ENCODE data around the gene RAB11FIP2. TPM values are rescaled to one million over a fixed set of nuclear protein-coding genes. Genes with fewer than 3 reads are reported as not detected.

The RAB11FIP2 gene
- total RNA-seq, 4 donors from 2014 or later, result 29.6 to 57.2 (median 44.1) TPM

GRCh38 chr10:118033905-118034304, 12.8 kb downstream of the RAB11FIP2 start:
- TF ChIP-seq, protein P1, sequence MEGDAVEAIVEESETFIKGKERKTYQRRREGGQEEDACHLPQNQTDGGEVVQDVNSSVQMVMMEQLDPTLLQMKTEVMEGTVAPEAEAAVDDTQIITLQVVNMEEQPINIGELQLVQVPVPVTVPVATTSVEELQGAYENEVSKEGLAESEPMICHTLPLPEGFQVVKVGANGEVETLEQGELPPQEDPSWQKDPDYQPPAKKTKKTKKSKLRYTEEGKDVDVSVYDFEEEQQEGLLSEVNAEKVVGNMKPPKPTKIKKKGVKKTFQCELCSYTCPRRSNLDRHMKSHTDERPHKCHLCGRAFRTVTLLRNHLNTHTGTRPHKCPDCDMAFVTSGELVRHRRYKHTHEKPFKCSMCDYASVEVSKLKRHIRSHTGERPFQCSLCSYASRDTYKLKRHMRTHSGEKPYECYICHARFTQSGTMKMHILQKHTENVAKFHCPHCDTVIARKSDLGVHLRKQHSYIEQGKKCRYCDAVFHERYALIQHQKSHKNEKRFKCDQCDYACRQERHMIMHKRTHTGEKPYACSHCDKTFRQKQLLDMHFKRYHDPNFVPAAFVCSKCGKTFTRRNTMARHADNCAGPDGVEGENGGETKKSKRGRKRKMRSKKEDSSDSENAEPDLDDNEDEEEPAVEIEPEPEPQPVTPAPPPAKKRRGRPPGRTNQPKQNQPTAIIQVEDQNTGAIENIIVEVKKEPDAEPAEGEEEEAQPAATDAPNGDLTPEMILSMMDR (IDR thresholded peaks at IDR 0.05; ENCODE audit: low read depth), result no peak

- TF ChIP-seq, protein P1 (IDR thresholded peaks at IDR 0.05; ENCODE audit: low read depth), result no peak
Observed at GRCh38 chr10:118032564-118032963, 14.2 kb downstream of the RAB11FIP2 start.

DNA sequence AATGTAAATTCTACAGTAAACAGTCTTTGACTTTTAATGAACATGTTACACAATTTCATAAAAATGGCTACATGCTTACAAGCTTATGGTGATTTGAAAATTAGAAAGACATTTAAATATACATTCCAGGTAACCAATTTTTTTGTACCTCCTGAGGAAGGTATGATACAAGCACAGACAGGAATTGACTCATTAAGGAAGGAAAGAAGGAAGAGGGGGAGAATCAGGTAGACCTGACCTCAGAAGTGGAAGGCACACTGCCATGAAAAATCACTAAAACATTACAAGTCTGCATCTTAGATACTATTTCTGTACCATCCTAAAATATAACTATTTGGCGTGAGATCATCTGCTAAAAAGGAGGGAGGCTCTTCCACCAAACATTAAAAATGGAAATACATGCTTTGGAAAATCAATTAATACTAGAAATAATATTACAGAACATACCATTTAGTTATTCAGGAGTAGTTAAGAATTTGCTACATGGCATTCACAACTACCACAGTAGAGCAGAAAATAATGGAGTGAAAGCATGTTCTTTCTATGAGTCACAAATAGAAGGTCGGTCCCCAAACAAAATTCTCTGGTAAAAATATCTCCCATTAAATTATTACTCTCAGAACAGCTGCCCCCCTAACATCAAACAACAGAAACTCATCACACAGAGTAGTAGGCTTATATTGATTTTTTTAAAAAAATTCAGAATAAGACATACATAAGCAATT, 15.2 kb downstream of the RAB11FIP2 start:
- TF ChIP-seq, protein P1 (IDR thresholded peaks at IDR 0.05; ENCODE audit: low read depth), result no peak

DNA sequence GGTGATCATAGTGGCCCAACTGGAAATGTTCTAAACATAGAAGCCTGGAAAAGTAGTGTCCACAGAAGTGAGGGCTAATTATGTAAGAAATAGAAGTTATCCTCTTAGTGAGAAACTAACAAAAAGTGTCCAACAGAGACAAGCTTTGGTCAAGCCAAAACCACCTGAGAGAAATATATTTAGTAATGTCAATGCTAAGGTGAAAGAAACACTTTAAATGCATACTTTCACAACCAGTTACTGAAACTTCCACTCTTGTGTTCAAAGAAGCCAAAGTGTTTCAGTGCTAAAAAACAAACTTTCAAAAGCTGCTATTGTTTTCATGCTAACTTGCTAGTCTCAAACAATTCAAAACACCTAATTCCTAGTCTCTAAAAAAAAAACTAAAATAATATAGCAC, 18.1 kb downstream of the RAB11FIP2 start:
- TF ChIP-seq, protein P1 (IDR thresholded peaks at IDR 0.05; ENCODE audit: low read depth), result no peak

DNA sequence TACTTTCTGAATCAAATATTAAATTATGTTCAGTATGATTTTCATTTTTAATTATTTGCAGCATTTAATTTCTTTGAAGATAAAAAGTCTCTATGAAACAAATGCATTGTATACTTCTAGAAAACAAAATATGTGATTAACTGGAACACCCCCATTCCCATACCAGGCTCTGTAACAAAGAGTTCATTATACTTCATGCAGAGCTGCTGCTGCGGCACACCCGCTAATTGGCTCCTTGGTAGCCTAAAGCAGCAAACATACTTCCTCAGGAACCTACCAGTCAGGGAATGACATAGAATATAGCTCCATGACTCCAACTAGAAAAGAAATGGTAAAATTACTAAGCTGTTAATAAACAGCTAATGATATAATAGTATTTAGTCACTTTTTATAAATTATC, 19.3 kb downstream of the RAB11FIP2 start:
- TF ChIP-seq, protein P1 (IDR thresholded peaks at IDR 0.05; ENCODE audit: low read depth), result no peak

GRCh38 chr10:118026936-118027335, 19.8 kb downstream of the RAB11FIP2 start:
- TF ChIP-seq, protein P1 (IDR thresholded peaks at IDR 0.05; ENCODE audit: low read depth), result no peak

- TF ChIP-seq, protein P1 (IDR thresholded peaks at IDR 0.05; ENCODE audit: low read depth), result no peak
Observed at GRCh38 chr10:118020365-118020764, 26.4 kb downstream of the RAB11FIP2 start.
